D721Med (cell line): ENCODE measurements around the gene TBC1D22B.
"Not testable (repeated sequence)": the region's sequence is repeated elsewhere in the genome, so short reads cannot be mapped to it uniquely, and the experiment has no call there.

Experiments
- DNase-seq: peaks from one replicate; pipeline ENCODE4 v3.0.0; 2011; ENCODE audit warnings: low spot score; ENCODE audit not compliant: insufficient read length
- FAIRE-seq: peaks from 2 replicates; lab custom pipeline; 2011; peaks lifted over from hg19 to GRCh38; lab: Jason Lieb, UNC
- CTCF ChIP-seq: IDR thresholded peaks from 2 replicates; pipeline ENCODE4 v1.5.1; 2012; ENCODE audit warnings: mild to moderate bottlenecking, control low read depth; ENCODE audit not compliant: insufficient read depth; ENCODE audit errors: missing control alignments

Gene TBC1D22B

GRCh38 chr6:37344308-37344707, 86.7 kb downstream of the TBC1D22B start:
- DNase-seq (no peak), FAIRE-seq (no peak)
- TF ChIP-seq CTCF: no peak

GRCh38 chr6:37345804-37346203, 88.2 kb downstream of the TBC1D22B start:
- FAIRE-seq, DNase-seq: not testable (repeated sequence)

GRCh38 chr6:37347177-37347576, 89.6 kb downstream of the TBC1D22B start:
- TF ChIP-seq CTCF: no peak
- no peak for DNase-seq
- no peak for FAIRE-seq

DNA sequence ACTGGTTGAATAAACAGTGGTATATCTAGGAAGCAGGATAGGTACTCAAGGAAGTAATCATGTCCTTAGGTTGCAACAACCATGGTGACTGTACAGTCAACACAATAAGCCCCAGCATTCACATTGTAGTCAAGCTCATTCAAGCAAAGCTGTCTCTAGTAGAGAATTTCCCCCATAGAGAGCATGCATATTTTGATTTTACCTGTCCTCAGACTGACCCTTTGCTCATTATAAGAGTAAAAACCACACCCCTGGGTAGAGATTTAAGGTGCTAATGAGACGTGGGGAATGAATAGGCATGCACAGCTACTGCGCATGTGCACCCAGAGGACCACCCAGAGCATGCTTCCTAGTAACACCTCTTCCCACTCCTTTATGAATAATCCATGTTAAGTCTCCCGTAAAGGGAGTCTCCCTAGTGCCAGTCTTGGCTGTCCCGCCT, 90.1 kb downstream of the TBC1D22B start:
- DNase-seq: no peak
- TF ChIP-seq CTCF: no peak
- FAIRE-seq: no peak

- FAIRE-seq (no peak), DNase-seq (no peak)
- no peak for TF ChIP-seq CTCF
These were observed 93.5 kb downstream of the TBC1D22B start for GRCh38 chr6:37351027-37351426.

GRCh38 chr6:37352384-37352783, 94.8 kb downstream of the TBC1D22B start:
- TF ChIP-seq CTCF: no peak
- FAIRE-seq: no peak
- DNase-seq: no peak

GRCh38 chr6:37353761-37354525, 96.4 kb downstream of the TBC1D22B start, which contains the start of gene RNF8:
TSS of gene RNF8 (plus strand) at chr6:37353983. CDS start at chr6:37354165, 182 bp downstream.
- DNase-seq (peak; percentile 98), FAIRE-seq (no peak)
- no peak for TF ChIP-seq CTCF
